ENCODE results near the gene RNF214.
"Not testable (repeated sequence)": the region's sequence is repeated elsewhere in the genome, so short reads cannot be mapped to it uniquely, and the experiment has no call there.

The RNF214 gene

GRCh38 chr11:117315285-117316196 lies 83.1 kb downstream of the RNF214 start:
- TF ChIP-seq CTCF (IDR thresholded peaks at IDR 0.05; ENCODE audit: insufficient read depth, missing control alignments), result no peak
- DNase-seq (ENCODE audit: insufficient read length, low spot score), result no peak
- no peak for FAIRE-seq

GRCh38 chr11:117316197-117316961 lies 83.9 kb downstream of the RNF214 start, which contains the start of gene BACE1:
BACE1 (minus strand) TSS chr11:117316256; CDS start chr11:117315795, 461 bp downstream.
- FAIRE-seq, result no peak
- TF ChIP-seq CTCF (IDR thresholded peaks at IDR 0.05; ENCODE audit: insufficient read depth, missing control alignments), result peak; percentile 61
- DNase-seq (ENCODE audit: insufficient read length, low spot score), result peak; percentile 80

GRCh38 chr11:117318738-117319137 lies 86.3 kb downstream of the RNF214 start:
- no peak for DNase-seq (ENCODE audit: insufficient read length, low spot score)
- TF ChIP-seq CTCF (IDR thresholded peaks at IDR 0.05; ENCODE audit: insufficient read depth, missing control alignments), result no peak
- no peak for FAIRE-seq

- no peak for FAIRE-seq
- TF ChIP-seq CTCF (IDR thresholded peaks at IDR 0.05; ENCODE audit: insufficient read depth, missing control alignments), result no peak
- DNase-seq (ENCODE audit: insufficient read length, low spot score), result no peak
These were observed 86.9 kb downstream of the RNF214 start for GRCh38 chr11:117319214-117319840.

- not testable (repeated sequence) for FAIRE-seq; DNase-seq (ENCODE audit: insufficient read length, low spot score)
These were observed 94.7 kb downstream of the RNF214 start for GRCh38 chr11:117327255-117327566.

- peak; percentile 25 for FAIRE-seq
These were observed 95.3 kb downstream of the RNF214 start, which contains the start of gene CEP164 for GRCh38 chr11:117327567-117328374. CEP164 (plus strand) TSS chr11:117327854; CDS start chr11:117338587, 10,733 bp downstream.

More at GRCh38 chr11:117327567-117328374, 95.3 kb downstream of the RNF214 start, which contains the start of gene CEP164:
- peak; percentile 97 for DNase-seq (ENCODE audit: insufficient read length, low spot score)
- TF ChIP-seq CTCF (IDR thresholded peaks at IDR 0.05; ENCODE audit: insufficient read depth, missing control alignments), result no peak

Measured in D721Med (cell line).